Skeletal muscle cell (primary cell): Measurements from ENCODE around the gene FOXD2.

Experiments
- DNase-seq: peaks from one replicate; pipeline ENCODE4 v3.0.0-alpha.2; 2010; ENCODE audit warnings: low read depth
- H3K4me3 ChIP-seq: 2 replicates; pipeline ENCODE4 v1.5.1; 2011; ENCODE audit warnings: low read depth, mild to moderate bottlenecking, control low read depth, low read length, moderate library complexity

FOXD2 gene

DNA sequence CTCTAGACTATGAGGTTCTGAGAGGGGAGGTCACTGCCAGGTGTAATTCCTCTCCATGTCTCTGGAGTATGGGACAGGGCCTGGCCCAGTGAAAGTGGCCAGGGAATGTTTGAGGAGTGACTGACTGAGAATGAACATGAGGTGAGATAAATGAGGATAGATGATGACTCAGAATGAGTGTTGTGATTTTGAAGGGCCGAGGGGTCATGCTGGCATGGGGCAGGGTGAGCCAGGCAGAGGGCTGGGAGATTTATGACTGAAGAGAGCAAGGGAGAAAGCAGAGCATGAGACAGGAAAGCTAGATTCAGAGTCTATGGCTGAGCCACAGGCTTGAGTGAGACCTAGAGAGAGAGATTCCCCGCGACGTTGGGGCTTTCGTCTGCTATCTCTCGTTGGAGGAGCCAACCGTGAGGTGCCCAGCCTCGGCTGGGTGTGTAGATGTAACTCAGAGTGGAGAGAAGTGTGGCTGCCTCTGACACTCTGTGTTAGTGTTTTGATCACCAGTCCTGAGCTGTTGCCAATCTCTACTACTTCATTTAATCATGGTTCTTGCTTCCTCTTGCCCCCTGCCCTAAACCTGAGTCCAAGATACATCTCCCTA lies 50.1 kb downstream of the FOXD2 start:
- DNase-seq = no peak
- no peak overlapping the region for H3K4me3 ChIP-seq
